ENCODE results near the gene NRF1.
"Not testable (repeated sequence)": the region's sequence is repeated elsewhere in the genome, so short reads cannot be mapped to it uniquely, and the experiment has no call there.

Gene NRF1

DNA sequence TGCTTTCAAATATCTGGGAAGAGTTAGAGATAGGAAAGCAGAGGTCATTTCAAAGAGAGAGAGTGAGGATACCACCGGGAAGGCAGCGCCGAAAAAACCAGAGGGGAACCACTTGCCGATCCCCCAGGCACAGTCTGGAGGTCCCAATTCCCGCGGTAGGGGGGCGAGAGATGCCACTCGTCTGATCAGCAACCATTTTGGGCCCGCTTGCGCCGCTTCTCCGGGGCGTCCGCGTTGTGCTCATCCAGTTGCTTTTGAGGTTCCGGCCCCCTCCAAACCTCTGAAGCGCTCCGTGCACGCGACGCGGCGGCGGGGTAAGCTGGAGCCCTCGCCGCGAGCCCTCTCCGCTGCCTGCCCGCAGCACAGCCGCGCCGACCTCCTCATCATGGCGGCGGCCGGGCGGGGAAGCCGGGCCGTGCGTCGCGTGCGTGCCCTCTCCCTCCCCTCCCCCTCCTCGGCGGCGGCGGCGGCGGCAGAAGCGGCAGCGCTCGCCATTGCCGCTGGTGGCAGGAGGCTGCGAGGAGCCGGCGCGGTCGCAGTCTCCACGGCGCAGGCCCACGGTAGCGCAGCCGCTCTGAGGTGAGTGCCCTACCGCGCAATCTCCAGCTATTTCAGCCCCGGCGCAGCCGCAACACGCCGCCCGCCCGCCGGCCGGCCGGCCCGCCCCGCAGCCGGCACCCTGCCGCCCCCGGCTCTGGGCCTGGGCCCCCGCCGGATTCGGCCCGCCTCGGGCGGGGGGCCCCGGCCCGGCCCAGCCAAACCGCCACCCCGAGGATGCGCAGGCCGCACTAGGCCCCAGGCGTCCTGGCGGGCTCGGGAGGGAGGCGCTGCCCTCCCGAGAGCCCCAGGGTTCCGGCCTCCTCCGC lies at the start of gene NRF1:
TSS of gene NRF1 (plus strand) at position 475 of the 866 bp plus-strand sequence. CDS start 45,632 bp downstream, outside the sequence.
- DNase-seq: peak; percentile 73

DNA sequence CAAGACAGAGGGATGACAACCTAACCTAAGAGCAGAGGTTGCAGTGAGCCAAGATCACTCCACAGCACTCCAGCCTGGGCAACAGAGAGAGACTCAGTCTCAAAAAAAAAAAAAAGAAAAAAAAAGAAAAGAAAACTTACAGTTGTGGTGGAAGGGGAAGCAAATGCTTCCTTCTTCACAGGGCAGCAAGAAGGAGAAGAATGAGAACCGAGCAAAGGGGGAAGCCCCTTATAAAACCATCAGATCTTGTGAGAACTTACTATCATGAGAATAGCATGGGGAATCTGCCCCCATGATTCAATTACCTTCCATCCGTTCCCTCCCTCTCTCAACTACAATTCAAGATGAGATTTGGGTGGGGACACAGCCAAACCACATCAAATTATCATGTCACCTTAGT lies 45.2 kb upstream of the NRF1 start:
- not testable (repeated sequence) for DNase-seq

DNA sequence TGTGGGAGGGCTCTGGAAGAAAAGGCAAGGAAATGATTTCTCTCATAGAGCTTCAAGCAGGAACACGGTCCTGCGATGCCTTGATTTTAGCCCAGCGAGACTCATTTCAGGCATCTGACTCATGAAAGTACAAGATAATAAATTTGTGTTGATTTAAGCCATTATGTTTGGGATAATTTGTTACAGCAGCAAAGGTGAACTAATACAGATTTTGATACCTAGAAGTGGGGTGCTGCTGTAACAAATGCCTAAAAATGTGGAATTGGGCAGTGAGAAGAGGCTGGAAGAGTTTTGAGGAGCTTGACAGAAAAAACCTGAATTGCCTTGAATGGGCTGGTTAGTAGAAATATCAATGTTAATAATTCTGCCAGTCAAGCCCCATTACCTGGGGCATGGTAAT lies 44.1 kb upstream of the NRF1 start:
- DNase-seq: no peak

DNA sequence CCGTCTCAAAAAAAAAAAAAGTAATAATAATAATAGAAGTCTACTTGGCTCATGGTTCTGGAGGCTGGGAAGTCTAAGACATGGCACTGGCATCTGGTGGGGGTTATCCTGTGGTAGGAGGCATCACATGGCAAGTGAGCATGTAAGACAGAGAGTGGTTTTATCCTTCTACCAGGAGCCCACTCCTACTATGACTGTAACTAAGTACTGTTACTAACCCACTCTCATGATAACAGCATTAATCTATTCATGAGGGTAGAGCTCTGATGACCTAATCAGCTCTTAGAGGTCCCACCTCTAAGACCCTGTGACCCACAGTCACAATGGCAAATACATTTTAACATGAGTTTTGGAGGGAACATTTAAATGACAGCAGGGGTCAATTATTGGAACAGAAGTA lies 43.3 kb upstream of the NRF1 start:
- no peak for DNase-seq

DNA sequence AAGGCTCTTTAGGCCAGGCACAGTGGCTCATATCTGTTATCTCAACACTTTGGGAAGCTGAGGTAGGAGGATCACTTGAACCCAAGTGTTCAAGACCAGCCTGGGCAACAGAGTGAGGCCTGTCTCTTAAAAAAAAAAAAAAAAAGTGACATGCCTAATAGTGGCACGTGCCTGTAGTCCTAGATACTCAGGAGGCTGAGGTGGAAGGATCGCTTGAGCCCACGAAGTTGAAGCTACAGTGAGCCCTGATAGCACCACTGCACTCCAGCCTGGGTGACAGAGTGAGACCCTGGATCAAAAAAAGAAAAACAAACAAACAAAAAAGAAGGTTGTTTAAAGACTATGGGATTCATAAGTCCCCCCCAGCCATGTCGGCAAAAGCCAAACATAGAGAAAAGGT lies 42.2 kb upstream of the NRF1 start:
- no peak for DNase-seq

DNA sequence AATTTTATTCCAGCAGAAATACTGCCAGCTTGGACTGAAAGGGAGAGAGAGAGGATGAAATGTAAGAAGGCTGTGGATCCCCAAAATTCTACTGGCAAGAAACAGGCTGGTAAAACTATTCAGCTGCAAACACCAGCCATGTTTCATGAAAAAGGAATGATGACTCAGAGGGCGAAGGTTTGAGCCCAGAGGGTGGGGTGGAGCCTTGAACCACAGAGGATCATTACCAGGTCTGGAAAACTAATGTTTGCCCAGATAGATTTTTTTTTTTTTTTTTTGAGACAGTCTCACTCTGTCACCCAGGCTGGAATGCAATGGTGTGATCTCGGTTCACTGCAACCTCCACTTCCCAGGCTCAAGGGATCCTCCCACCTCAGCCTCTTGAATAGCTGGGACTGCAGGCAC lies 41.7 kb upstream of the NRF1 start:
- DNase-seq: no peak

DNA sequence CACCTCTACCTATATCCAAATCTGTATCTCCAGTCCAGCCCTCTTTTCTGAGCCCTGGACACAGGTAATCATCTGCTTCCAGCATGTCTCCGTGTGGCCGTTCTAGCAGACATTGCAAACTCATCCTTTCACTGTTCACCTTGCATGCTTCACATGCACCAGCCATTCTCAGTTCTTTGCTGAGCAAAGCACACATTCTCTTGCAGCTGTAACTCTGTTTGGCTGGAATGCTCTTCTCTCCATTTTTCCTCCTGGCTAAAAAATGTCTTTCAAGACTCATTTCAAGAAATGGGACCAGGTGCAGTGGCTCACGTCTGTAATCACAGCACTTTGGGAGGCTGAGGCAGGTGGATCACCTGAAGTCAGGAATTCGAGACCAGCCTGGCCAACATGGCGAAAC lies 40.3 kb upstream of the NRF1 start:
- no peak for DNase-seq

DNA sequence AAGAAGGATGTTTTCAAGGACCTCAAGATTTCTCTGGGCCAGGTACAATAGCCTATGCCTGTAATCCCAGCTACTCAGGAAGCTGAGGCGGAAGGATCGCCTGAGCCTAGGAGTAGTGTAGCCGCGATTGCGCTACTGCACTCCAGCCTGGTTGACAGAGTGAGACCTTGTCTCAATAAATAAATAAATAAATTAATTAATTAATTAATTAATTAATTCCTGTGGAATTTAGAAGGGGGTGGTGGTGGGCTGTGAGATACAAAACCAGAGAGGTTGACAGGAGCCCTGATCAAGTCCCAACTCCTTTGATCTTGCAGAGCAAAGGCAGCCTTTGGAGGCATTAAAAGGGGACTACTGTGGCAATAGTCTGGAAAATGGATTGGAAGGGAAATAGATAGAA lies 39.3 kb upstream of the NRF1 start:
- no peak for DNase-seq

DNA sequence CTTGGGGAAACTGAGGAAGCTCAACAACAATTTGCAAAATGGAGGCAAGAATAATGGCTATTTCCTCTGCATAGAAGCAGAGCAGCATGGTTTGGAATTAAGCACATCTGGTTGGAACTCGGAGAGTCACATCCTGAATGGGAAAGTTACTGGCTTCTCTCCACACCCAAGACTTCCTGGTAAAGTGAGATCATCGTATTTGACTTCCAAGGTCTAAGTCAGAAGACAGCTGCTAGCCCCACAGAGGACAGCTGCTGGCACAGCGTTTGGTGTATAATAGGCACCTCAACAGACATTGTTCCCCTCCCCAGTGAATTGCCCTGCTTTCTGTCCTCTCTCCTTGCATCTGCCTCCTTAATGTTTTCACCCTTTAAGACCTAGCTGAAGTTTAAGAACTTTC lies 37.0 kb upstream of the NRF1 start:
- no peak for DNase-seq

DNA sequence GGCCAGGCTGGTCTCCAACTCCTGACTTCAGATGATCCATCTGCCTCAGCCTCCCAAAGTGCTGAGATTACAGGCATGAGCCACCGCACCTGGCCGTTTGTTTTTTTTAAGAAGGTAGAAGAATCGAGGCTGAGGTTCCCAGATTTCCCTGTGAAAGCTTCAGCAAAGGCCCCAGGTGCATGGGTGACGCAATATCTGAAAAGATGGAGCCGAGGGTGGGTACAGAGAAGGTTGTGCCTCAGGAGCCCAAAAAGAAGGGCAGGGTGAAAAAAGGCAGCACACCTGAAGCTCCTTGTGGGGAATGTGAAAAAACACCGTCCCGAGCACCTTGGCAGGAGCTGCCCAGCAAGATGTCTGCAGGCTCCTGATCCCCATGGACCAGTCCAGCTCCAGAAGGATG lies 35.8 kb upstream of the NRF1 start:
- no peak for DNase-seq

DNA sequence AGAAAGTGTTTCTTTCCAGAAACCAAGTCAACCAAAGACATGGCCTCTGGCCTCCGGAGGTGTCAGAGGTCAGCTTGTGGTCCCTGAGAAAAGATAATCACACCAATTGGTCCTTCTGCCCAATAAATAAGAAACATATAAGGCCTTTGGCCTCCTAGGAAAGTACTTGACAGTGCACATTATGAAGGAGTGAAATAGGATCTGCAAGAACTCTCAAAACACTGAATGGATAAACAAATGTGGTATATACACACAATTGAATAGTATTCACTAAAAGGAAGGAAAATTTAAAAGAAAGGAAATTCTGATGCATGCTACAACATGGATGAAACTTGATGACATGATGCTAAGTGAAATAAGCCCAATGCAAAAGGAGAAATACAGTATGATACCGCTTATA lies 35.4 kb upstream of the NRF1 start:
- DNase-seq: no peak

DNA sequence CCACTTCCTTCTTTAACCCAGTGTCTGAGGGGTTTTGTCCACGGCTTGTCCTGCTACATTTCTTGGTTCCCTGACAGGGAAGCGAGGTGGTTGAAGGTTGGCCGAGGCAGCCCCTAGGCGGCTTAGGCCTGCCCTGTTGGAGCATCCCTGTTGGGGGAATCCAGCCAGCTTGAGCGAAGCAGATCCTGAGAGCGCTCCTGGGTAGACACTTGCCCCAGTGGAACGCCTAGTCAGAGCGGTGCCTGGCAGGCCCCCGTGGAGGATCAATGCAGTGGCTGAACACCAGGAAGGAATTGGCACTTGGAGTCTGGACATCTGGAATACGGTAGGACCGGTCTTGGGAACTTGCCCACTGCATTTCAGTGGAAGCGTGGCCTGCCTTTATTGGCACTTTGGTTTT lies 32.7 kb upstream of the NRF1 start:
- DNase-seq: no peak

DNA sequence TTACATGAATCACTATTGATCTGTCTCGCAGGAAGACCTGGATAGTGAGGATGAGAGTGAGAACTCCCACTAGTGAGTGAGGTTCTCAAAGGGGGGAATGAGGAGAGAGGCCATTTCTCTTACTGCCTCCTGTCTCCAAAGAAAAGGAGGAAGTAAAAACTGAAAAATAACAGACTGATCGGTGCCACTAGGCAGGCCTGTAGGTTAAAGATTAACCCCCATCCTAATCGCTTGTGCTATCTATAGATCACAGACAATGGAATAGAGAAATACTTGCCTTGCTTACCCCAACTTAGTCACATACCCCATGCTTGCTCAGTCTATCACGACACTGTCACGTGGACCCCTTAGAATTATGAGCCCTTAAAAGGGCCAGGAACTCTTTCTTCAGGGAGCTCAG lies 25.3 kb upstream of the NRF1 start:
- DNase-seq: not testable (repeated sequence)

DNA sequence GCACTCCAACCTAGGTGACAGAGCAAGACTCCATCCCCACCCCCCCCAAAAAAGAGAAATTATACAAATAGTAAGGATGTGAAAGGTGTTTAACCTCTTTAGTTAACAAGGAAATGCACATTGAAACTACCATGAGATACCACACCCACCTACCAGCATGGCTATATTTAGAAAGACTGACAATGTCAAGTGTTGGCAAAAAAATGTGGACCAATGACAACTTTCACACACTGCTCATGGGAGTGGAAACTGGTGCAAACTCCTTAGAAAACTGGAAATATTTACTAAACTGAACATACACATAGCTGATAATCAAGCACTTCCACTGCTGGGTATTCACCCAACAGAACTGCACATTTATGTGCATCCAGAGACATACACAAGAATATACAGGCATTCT lies 23.3 kb upstream of the NRF1 start:
- DNase-seq: no peak

DNA sequence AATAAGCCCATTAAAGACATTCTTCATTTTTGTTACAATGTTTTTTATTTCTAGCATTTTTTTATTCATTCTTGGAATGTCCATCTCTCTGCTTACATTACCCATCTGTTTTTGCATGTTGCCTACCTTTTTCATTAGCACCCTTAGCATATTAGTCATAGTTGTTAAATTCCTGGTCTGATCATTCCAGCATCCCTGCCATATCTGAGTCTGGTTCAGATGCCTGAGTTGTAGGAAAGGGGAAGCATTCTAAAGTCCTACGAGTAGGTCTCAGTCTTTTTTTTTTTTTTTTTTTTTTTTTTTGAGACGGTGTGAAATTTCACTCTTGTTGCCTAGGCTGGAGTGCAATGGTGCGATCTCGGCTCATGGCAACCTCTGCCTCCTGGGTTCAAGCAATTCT lies 19.7 kb upstream of the NRF1 start:
- DNase-seq: no peak

DNA sequence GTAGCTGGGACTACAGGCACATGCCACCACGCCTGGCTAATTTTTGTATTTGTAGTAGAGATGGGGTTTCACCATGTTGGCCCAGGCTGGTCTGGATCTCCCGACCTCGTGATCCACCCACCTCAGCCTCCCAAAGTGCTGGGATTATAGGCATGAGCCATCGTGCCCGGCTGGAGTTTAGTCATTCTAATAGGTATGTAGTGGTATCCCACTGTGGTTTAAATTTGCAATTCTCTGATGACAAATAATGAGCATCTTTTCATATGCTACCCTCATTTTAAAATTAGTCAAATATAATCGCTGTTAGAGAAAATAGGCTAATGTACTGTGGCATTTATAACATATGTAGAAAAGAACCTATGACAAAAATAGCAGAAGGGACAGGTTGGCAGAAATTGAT lies 15.1 kb upstream of the NRF1 start:
- not testable (repeated sequence) for DNase-seq

DNA sequence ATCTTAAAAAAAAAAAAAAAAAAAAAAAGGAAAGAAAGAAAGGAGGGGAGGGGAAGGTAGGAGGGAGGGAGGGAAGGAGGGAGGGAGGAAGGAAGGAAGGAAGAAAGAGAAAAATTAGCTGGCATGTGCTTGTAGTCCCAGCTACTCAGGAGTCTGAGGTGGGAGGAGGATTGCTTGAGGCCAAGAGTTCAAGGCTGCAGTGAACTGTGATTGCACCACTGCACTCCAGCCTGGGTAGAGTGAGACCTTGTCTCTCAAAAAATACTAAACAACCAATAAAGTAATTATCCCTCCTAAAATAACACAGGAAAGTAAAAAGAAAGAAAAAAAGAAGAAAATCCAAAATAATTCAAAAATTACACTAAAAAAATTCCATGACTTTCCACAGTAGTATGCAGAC lies 13.8 kb upstream of the NRF1 start:
- DNase-seq: no peak

DNA sequence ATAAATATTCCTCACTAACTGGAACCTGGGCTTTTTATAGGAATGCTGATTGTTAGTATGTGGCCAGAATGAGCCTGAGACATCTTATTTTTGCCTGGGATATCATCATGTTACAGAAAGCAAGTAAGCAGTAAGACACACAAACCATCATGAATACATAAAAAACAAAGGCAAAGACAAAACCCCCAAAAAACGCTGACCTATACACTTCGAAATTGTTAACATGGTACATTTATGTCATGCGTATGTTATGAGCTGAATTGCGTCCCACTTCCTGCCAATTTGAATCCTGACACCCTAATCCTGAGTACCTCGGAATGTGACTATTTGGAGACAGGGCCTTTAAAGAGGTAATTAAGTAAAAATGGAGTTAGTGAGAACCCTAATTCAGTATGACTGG lies 12.3 kb upstream of the NRF1 start:
- no peak for DNase-seq

DNA sequence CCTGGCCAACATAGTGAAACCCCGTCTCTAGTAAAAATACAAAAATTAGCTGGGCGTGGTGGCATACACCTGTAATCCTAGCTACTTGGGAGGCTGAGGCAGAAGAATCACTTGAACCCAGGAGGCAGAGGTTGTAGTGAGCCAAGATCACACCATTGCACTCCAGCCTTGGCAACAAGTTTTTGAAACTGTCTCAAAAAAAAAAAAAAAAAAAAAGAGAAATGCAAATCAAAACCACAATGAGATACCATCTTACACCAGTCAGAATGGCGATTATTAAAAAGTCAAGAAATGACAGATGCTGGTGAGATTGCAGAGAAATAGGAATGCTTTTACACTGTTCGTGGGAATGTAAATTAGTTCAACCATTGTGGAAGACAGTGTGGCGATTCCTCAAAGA lies 7.9 kb upstream of the NRF1 start:
- not testable (repeated sequence) for DNase-seq

DNA sequence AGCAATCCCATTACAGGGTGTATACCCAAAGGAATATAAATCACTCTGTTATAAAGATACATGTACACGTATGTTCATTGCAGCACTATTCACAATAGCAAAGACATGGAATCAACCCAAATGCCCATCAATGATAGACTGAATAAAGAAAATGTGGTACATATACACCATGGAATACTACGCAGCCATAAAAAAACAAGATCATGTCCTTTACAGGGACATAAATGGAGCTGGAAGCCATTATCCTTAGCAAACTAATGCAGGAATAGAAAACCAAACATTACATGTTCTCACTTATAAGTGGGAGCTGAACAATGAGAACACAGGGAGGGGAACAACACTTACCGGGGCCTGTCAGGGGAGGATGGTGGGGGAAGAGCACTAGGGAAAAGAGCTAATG lies 7.5 kb upstream of the NRF1 start:
- DNase-seq: not testable (repeated sequence)

DNA sequence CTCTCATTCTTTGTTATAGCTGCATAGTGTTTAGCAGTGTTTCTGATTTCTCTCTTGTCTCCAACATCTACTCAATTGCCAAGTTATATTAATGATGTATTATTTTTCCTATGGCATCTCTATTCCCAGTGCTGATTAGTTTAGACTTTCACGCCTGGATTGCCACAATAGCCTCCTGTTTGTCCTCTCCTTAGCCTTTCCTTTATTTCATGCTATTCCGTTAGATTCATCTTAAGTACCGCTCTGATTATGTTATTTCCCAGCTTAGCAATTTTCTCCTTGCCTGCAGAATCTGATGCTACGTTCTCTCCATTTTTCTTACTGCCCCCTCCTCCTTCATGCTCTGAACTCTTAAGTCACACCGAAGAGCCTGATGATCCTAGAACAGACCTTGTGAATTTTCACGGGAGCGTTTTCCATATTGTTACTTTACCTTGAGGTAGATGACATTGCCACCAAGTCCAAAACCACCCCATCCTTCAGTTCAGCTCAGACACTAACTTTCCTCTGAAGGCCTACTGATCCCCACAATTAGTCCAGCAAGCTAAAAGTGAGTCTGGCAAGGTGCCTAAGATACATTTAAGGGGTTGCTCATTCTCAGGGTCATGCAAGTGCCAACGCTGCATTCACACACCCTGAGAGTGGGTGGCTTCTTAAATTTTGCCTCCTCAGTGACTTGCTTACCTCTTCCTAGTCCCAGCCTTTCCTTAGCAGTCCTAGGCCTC lies 6.6 kb upstream of the NRF1 start:
- DNase-seq: no peak

DNA sequence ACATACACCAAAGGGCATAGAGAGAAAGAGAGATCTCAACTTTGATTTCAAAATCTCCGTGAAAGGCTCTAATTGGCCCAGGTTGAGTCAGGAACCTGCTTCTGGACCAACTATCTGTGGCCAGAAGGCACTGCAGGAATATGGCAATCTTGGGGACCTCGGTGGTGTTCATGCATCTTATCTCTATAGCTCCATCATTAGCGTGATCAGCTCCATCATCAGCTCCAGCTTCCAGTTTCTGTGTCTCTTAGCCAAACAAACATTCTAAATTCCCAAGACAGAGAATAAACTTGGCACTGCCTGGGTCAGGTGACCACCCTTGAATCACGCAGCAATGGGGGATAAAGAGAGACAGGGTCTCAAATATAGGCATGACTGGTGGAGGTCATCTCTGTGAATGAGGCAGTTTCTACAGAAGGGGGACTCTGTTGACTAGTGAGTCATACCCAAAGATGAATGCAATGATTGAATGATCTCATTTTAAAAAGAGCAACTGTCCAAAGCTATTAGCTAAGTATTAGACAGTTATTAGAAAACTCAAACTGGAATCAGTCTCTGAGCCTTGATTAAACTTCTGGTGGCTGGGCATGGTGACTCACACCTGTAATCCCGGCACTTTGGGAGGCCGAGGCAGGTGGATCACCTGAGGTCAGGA lies 5.4 kb upstream of the NRF1 start:
- DNase-seq: no peak

DNA sequence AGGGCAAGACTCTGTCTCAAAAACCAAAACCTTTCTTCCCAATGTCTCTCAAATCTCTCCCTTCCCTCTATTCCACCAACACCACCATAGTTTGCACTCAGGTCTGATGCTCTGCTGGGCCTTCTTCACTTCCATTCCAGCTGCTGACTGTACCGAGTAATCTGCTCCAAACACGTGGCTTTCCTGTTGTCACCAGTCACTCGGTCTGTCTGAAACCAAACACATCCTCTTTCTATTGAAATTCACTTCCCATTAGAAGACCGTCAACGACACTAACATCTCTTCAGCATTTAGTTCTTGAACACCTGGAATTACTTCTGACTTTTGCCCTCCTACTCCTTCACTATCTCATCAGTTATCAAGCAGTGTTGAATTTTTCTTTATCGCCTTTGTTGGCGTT lies 4.7 kb upstream of the NRF1 start:
- no peak for DNase-seq
